BLaER1 treated with 17β-estradiol and CSF1 and Interleukin-3, amounts not matched to agents 10 nM and 100 nM (cell line): ENCODE data around the gene DERL2.
A peak's percentile ranks its signal among the peaks of the same experiment; 100 is the strongest.

Experiments used
- H3K27ac ChIP-seq, 11 experiments: shearing (Covaris generic); formaldehyde crosslinking; 2 replicates each; pipeline ENCODE4 v1.8.1; 2022
- H3K27me3 ChIP-seq, 11 experiments: shearing (Covaris generic); formaldehyde crosslinking; 2 replicates each; pipeline ENCODE4 v1.8.1; 2022
- H3K36me3 ChIP-seq, 11 experiments: shearing (Covaris generic); formaldehyde crosslinking; 2 replicates each; pipeline ENCODE4 v1.8.1; 2022
- H3K4me1 ChIP-seq, 10 experiments: shearing (Covaris generic); formaldehyde crosslinking; 2 replicates each; pipeline ENCODE4 v1.8.1; 2022
- H3K4me2 ChIP-seq, 11 experiments: shearing (Covaris generic); formaldehyde crosslinking; 2 replicates each; pipeline ENCODE4 v1.8.1; 2022
- H3K4me3 ChIP-seq, 10 experiments: shearing (Covaris generic); formaldehyde crosslinking; 2 replicates each; pipeline ENCODE4 v1.8.1; 2022
- H3K9ac ChIP-seq, 11 experiments: shearing (Covaris generic); formaldehyde crosslinking; 2 replicates each; pipeline ENCODE4 v1.8.1; 2022
- H3K9me3 ChIP-seq, 11 experiments: shearing (Covaris generic); formaldehyde crosslinking; replicated peaks in 1 of 11; 2 replicates each; pipeline ENCODE4 v1.8.1; 2022
- H4K20me1 ChIP-seq, 11 experiments: shearing (Covaris generic); formaldehyde crosslinking; 2 replicates each; pipeline ENCODE4 v1.8.1; 2022
- Cebpa-rat ChIP-seq, 11 experiments: shearing (Covaris generic); IDR thresholded peaks; 2 replicates each; pipeline ENCODE4 v1.8.1; 2022

The DERL2 gene

DNA sequence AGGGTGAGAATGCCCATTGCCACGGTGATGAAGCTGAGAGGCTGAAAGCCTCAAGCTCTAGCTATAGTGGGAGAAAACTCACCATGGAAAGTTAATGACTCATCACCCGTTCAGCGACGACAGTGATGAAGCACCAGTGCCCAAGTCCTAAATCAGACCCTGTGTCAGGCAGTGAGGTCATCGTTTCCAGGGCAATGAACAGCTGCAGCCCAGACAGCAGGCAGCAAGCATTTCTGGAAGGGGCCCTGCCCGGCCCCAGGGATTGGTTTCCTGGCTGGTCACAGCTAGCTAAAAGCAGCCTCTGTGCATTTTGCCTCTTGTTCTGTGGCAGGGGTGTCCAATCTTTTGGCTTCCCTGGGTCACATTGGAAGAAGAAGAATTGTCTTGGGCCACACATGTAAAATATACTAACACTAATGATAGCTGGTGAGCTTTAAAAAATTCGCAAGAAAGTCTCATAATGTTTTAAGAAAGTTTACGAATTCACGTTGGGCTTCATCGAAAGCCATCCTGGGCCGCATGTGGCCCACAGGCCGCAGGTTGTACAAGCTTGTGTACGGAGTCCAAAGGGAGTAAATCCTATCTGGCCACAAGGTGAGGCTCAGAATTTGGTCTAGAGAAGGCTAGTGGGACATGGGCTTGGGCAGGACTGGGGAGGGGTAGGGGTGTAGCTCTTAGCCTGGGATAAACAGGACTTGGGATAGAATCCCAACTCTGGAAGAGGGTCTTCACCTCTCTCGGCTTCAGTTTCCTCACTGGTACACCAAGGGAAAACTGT, 41.0 kb upstream of the DERL2 start:
- H3K27ac ChIP-seq: peak overlapping the region in 4 of 11 experiments; percentile 10 to 45 (median 32); a peak in 6 of 22 replicates

DNA sequence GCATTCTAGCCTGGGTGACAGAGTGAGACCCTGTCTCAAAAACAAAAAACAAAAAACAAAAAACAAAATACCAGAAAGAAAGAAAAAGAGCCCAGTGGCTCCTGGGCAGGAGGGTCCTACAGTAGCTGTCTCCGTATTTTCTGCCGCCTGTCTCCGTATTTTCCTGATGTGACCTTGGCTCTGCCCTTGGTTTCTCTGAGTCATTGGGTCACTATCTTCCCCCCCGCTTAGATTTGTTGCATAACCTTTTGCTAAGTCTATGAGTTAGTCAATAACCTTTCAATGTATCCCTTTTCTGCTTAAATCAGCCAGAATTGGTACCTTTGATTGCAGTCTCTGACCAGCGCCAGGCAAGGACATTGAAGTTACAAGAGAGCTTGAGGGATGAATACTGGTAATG, 37.3 kb upstream of the DERL2 start:
- Histone ChIP-seq H3K9me3 (no peaks in the 10 kb centered on the region), H4K20me1 (peaks cover 0 to 59% (median 4%) of the 10 kb centered on the region in 11 experiments; a peak in 11 of 22 replicates), H3K4me2 (no peak overlapping the region), H3K4me3 (no peak overlapping the region), H3K9ac (no peak overlapping the region), H3K4me1 (peaks cover 14 to 22% (median 18%) of the 10 kb centered on the region in 10 experiments), H3K36me3 (peaks cover 49 to 97% (median 80%) of the 10 kb centered on the region in 11 experiments), H3K27me3 (no peaks in the 10 kb centered on the region), H3K27ac (no peak overlapping the region)
- TF ChIP-seq Cebpa-rat (IDR thresholded peaks at IDR 0.05): no peak

More for the DNA sequence above, 41.0 kb upstream of the DERL2 start:
- Histone ChIP-seq H3K27me3 (no peaks in the 10 kb centered on the region), H3K4me3 (no peak overlapping the region), H3K9ac (peak overlapping the region in 5 of 11 experiments; percentile 9 to 47 (median 13); a peak in 4 of 22 replicates), H3K9me3 (no peaks in the 10 kb centered on the region), H3K36me3 (peaks cover 67 to 100% (median 96%) of the 10 kb centered on the region in 11 experiments), H4K20me1 (peaks cover 0 to 70% (median 4%) of the 10 kb centered on the region in 11 experiments; a peak in 11 of 22 replicates), H3K4me1 (peaks cover 14 to 24% (median 18%) of the 10 kb centered on the region in 10 experiments), H3K4me2 (peak overlapping the region in 9 of 11 experiments; percentile 6 to 44 (median 32); a peak in 12 of 22 replicates)
- TF ChIP-seq Cebpa-rat (IDR thresholded peaks at IDR 0.05): no peak

DNA sequence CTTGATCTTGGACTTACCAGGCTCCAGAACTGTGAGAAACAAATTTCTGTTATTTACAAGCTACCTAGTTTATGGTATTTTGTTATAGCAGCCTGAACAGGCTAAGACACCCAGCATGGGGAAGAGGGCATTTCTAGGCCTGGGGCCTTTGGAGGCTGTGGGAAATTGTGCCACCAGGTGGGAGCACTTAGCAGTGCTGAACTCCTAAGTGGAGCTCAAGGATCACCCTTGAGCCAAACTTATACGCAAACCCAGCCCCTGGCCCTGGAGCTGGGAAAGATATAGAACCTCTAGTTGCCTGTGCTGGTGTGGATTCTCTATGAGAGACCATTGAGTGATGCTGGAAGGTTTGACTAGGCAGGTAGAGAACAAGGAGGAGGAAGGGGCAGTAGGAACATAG, 36.5 kb upstream of the DERL2 start:
- Histone ChIP-seq H3K9ac (no peak overlapping the region), H3K4me2 (no peak overlapping the region), H4K20me1 (peaks cover 0 to 51% (median 4%) of the 10 kb centered on the region in 11 experiments; a peak in 10 of 22 replicates), H3K27me3 (no peaks in the 10 kb centered on the region), H3K4me1 (peaks cover 7 to 14% (median 12%) of the 10 kb centered on the region in 10 experiments), H3K36me3 (peaks cover 42 to 97% (median 80%) of the 10 kb centered on the region in 11 experiments), H3K4me3 (no peak overlapping the region), H3K9me3 (no peaks in the 10 kb centered on the region), H3K27ac (no peak overlapping the region)
- TF ChIP-seq Cebpa-rat (IDR thresholded peaks at IDR 0.05): no peak

DNA sequence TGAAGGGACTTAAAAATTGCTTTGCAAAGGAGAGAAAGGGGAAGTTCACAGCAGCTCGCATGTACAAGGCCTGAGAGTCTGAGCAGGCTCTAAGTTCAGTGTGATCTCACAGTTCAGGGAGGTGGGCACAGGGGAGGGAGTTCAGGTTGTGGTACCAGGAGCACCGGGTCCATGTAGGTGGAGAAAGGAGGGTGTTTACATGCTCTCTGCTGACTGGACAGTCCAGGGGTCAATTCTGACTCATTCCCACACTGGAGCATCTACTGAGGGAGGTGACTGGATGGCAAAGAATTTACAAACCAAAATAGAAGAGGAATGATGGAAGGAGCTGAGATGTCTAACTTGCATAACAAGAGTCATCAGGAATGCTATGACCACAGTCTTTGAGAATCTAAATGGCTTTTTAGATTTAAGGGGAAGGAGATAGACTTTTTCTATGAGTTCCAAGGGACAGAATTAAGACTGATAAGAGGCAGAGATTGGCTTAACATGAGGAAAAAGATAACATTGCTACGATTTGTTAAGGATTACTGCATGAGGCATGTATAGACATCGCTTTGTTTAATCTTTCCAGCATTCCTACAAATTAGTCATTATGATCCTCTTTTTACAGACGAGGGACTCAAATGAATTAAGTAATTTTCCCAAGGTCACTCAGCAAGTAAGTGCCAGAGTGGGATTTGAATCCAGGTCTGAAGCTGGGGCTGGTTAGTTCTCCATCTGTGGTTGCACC, 30.2 kb upstream of the DERL2 start:
- Histone ChIP-seq H3K27ac (no peak overlapping the region), H4K20me1 (peaks cover 0 to 20% (median 0%) of the 10 kb centered on the region in 11 experiments; a peak in 3 of 22 replicates), H3K4me1 (peaks cover 6 to 44% (median 25%) of the 10 kb centered on the region in 10 experiments; a peak in 16 of 20 replicates), H3K4me2 (no peak overlapping the region), H3K36me3 (peaks cover 31 to 94% (median 74%) of the 10 kb centered on the region in 11 experiments), H3K9me3 (peaks cover 0 to 13% (median 0%) of the 10 kb centered on the region in 11 experiments; a peak in 8 of 22 replicates), H3K9ac (no peak overlapping the region), H3K27me3 (no peaks in the 10 kb centered on the region), H3K4me3 (no peak overlapping the region)
- no peak for TF ChIP-seq Cebpa-rat (IDR thresholded peaks at IDR 0.05)

DNA sequence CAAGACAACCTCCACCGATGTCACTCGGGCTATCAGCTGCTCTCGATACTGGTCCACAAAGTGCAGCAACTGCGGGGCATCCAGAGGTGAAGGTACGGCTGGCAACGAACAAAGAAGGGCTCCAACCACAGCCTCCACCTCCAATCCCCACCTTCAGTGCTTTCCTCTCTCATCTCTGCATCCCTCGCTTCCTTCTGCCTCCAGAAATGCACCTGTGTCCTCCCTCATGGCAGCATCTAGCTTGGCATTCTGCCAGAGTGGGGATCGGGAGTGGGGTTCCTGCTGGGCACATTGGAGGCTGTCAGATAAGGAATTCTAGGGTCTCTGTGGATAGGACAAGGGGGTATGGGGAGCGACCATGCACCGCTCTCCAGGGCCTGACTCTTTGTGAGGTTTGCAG, 29.0 kb upstream of the DERL2 start:
- TF ChIP-seq Cebpa-rat (IDR thresholded peaks at IDR 0.05): no peak
- no peak overlapping the region for H3K9ac ChIP-seq

DNA sequence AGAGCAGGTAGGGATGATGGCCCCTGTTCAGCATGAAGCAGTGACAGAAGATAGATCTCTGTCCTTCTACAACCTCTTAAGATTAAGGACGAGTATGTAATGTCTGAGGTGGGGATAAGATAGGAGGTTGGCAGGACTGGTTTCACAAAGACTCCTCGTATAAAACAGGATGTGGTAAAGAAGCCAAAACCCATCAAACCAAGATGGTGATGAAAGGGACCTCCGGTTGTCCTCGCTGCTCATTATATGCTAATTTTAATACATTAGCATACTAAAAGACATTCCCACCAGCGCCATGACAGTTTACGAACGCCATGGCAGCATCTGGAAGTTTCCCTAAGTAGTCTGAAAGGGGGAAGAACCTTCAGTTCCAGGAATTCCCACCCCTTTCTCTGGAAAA, 27.6 kb upstream of the DERL2 start:
- no peak overlapping the region for H3K4me3 ChIP-seq
- H3K36me3 ChIP-seq: peaks cover 30 to 96% (median 78%) of the 10 kb centered on the region in 11 experiments
- H3K27me3 ChIP-seq: no peaks in the 10 kb centered on the region
- peak overlapping the region in 3 of 11 experiments; percentile 6 to 38 (median 8); a peak in 3 of 22 replicates for H3K27ac ChIP-seq
- peak overlapping the region in 10 of 11 experiments; percentile 24 to 62 (median 48); a peak in 18 of 22 replicates for H3K4me2 ChIP-seq
- peaks cover 0 to 13% (median 0%) of the 10 kb centered on the region in 11 experiments; a peak in 8 of 22 replicates for H3K9me3 ChIP-seq
- H3K4me1 ChIP-seq: peaks cover 6 to 44% (median 25%) of the 10 kb centered on the region in 10 experiments; a peak in 16 of 20 replicates
- H4K20me1 ChIP-seq: peaks cover 0 to 28% (median 0%) of the 10 kb centered on the region in 11 experiments; a peak in 4 of 22 replicates
- H3K9ac ChIP-seq: no peak overlapping the region
- TF ChIP-seq Cebpa-rat (IDR thresholded peaks at IDR 0.05): no peak

More for the DNA sequence above, 29.0 kb upstream of the DERL2 start:
- Histone ChIP-seq H3K36me3 (peaks cover 30 to 94% (median 68%) of the 10 kb centered on the region in 11 experiments), H3K4me1 (peaks cover 6 to 44% (median 25%) of the 10 kb centered on the region in 10 experiments; a peak in 16 of 20 replicates), H3K9me3 (peaks cover 0 to 13% (median 0%) of the 10 kb centered on the region in 11 experiments; a peak in 8 of 22 replicates), H3K27ac (no peak overlapping the region), H3K4me3 (no peak overlapping the region), H3K27me3 (no peaks in the 10 kb centered on the region), H4K20me1 (peaks cover 0 to 20% (median 0%) of the 10 kb centered on the region in 11 experiments; a peak in 3 of 22 replicates), H3K4me2 (peak overlapping the region in 3 of 11 experiments; percentile 45 to 60 (median 50); a peak in 3 of 22 replicates)

DNA sequence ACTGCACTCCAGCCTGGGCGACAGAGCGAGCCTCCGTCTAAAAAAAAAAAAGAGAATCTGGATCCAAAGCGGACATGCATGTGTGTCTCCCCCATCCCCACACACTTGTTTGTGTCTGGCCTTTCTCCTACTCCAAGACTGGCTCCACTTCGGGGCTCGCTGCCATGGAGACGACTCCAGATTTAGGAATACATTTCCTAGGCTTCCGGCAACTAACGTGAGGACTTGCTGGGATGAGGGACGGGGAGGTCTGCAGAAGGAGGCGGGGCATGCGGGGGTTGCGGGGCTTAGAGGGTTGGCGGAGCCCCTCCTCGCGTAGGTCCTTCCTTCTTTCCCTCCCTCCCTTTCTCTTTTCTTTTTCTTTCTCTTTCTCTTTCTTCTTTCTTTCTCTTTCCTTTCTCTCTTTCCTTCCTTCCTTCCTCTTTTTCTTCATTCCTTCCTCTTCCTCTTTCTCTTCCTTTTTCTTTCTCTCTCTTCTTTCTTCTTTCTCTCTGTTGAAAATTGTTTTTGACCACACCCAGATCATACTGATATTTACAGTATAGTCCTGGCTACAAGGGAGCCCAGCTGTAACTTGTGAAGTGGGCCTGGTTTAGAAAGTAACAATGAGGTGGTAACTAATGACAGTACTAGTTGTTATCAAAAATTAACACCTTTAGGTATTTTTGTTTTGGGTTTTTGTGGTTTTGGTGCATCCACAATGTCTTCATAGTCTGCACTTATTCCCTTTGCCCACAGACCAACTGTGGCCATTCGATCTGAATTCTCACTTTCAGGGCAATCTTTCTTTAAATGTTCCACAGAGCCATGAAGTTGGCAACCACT, 25.6 kb upstream of the DERL2 start:
- no peak for TF ChIP-seq Cebpa-rat (IDR thresholded peaks at IDR 0.05)
- Histone ChIP-seq H3K9ac (no peak overlapping the region), H3K4me1 (peaks cover 6 to 42% (median 25%) of the 10 kb centered on the region in 10 experiments; a peak in 16 of 20 replicates), H3K4me2 (peak overlapping the region in 5 of 11 experiments; percentile 14 to 30 (median 18); a peak in 6 of 22 replicates), H3K36me3 (peaks cover 23 to 90% (median 70%) of the 10 kb centered on the region in 11 experiments), H3K27ac (no peak overlapping the region; a peak in 1 of 22 replicates), H3K27me3 (no peaks in the 10 kb centered on the region), H4K20me1 (peaks cover 0 to 26% (median 0%) of the 10 kb centered on the region in 11 experiments; a peak in 5 of 22 replicates), H3K4me3 (no peak overlapping the region), H3K9me3 (peaks cover 0 to 13% (median 0%) of the 10 kb centered on the region in 11 experiments; a peak in 8 of 22 replicates)

DNA sequence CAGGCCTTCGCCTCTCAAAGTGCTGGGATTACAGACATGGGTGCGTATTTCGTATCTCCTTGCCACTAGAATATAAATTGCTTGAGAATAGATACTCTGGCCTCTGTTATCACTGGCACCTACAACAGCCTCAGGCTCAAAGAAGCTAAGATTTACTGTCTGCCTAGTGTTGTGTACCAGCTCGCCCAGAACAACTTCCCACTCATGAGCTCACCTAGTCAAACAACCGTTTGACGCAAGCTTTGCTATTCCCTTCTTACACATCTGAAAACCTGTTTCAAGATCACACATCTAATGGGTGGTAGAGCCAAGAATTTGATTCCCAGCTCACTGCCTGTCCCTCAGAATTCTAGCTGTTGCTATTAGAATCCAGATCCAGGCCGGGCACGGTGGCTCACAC, 24.8 kb upstream of the DERL2 start:
- Histone ChIP-seq H3K4me1 (peaks cover 0 to 34% (median 25%) of the 10 kb centered on the region in 10 experiments; a peak in 16 of 20 replicates), H3K27ac (no peak overlapping the region), H3K9ac (no peak overlapping the region), H3K27me3 (no peaks in the 10 kb centered on the region), H4K20me1 (peaks cover 0 to 20% (median 0%) of the 10 kb centered on the region in 11 experiments; a peak in 4 of 22 replicates), H3K9me3 (peaks cover 0 to 13% (median 0%) of the 10 kb centered on the region in 11 experiments; a peak in 8 of 22 replicates), H3K4me2 (no peak overlapping the region), H3K36me3 (peaks cover 23 to 90% (median 64%) of the 10 kb centered on the region in 11 experiments), H3K4me3 (no peak overlapping the region)
- no peak for TF ChIP-seq Cebpa-rat (IDR thresholded peaks at IDR 0.05)
